Fibroblast of lung (primary cell): ENCODE measurements around the gene ZNF223.

Source experiments
- CTCF ChIP-seq, 2 donors: IDR thresholded peaks in 1 of 2; conservative IDR thresholded peaks in 1 of 2; 1 replicate in 1 of 2; 2 replicates in 1 of 2; pipeline ENCODE4 v1.5.1; 2011 to 2012; ENCODE audit warnings: low read length in 2 of 2, control low read depth in 1 of 2, inconsistent platforms in 1 of 2, low read depth in 1 of 2, mild to moderate bottlenecking in 1 of 2
- EZH2 ChIP-seq: IDR thresholded peaks from 2 replicates; pipeline ENCODE4 v1.5.1; 2012; ENCODE audit warnings: low read length, control low read depth, mild to moderate bottlenecking; ENCODE audit errors: missing control alignments

GRCh38 chr19:44007473-44007872 lies 44.4 kb upstream of the ZNF223 start:
- TF ChIP-seq EZH2 = no peak
- TF ChIP-seq CTCF (conservative IDR thresholded peaks at IDR 0.05 in 1 of 2, IDR thresholded peaks at IDR 0.05 in 1 of 2; ENCODE audit: low read depth in 1 of 2, low read length in 2 of 2) = no peak
